GM06990 (cell line): ENCODE results near the gene SIX2.

Experiments
- DNase-seq: peaks from one replicate; pipeline ENCODE4 v3.0.0-alpha.2; 2011; ENCODE audit not compliant: insufficient read length; ENCODE audit errors: extremely low read depth
- H3K27me3 ChIP-seq: replicated peaks from 2 replicates; pipeline ENCODE4 v1.6.0; 2011; ENCODE audit warnings: low read length; ENCODE audit not compliant: control insufficient read depth, insufficient read depth
- H3K36me3 ChIP-seq: 2 replicates; pipeline ENCODE4 v1.5.1; 2011; ENCODE audit warnings: low read length; ENCODE audit not compliant: control insufficient read depth, insufficient read depth
- H3K4me3 ChIP-seq: replicated peaks from 2 replicates; pipeline ENCODE4 v1.5.1; 2011; ENCODE audit warnings: low read depth, mild to moderate bottlenecking, control low read depth, low read length
- TF ChIP-seq, protein P1 (sequence below): IDR thresholded peaks from 2 replicates; pipeline ENCODE4 v1.5.1; 2011; ENCODE audit warnings: low read length, control low read depth, mild to moderate bottlenecking, inconsistent platforms; ENCODE audit not compliant: insufficient read depth, poor library complexity, severe bottlenecking

SIX2 gene

DNA sequence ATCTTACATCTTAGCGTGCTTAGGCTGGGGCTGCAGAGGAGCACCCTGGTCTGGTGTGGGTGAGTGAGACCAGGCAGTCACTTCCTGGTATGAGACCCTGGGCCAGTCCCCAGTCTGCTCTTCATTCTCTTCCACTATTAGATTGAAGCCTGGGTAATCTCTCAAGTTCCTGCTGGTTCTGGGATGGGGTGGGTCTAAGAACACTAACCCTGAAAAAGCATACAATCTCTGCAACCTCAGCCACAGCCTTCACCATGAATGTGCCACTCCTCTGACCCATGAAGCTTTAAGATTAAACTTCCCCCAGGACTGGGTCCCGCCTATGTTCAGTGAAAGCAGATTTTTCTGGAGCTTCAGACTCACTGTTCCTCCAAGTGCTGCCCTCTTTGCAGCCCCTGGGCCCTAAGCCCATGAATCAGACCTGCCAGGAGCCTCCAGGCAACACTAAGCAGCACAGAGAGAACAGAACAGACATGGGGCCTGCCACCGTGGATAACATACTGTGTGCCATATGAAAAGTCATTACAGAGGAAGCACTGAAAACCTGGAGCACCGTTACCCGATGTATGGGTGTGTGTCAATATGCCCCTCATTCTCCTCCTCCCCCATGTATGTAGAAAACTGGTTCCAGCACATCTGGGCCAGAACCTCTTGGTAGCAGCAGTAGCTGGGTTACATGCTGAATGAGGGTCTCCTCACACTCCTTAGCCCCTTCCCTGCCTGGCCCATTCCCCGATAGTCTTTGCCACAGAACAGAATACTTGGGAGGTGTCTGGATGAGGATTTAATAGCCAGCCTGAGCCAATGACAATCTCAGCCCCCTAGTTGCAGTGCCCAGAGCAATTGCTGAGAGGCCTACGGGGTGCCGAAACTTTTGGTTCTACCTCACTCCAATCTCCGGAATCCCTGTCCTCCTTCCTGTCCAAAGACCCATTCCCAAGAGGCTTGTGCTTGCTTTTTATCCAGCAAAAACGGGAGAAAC, 2.7 kb upstream of the SIX2 start:
- no peaks in the 10 kb centered on the region for H3K36me3 ChIP-seq
- TF ChIP-seq, protein P1, sequence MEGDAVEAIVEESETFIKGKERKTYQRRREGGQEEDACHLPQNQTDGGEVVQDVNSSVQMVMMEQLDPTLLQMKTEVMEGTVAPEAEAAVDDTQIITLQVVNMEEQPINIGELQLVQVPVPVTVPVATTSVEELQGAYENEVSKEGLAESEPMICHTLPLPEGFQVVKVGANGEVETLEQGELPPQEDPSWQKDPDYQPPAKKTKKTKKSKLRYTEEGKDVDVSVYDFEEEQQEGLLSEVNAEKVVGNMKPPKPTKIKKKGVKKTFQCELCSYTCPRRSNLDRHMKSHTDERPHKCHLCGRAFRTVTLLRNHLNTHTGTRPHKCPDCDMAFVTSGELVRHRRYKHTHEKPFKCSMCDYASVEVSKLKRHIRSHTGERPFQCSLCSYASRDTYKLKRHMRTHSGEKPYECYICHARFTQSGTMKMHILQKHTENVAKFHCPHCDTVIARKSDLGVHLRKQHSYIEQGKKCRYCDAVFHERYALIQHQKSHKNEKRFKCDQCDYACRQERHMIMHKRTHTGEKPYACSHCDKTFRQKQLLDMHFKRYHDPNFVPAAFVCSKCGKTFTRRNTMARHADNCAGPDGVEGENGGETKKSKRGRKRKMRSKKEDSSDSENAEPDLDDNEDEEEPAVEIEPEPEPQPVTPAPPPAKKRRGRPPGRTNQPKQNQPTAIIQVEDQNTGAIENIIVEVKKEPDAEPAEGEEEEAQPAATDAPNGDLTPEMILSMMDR: no peak
- H3K4me3 ChIP-seq: no peak overlapping the region
- H3K27me3 ChIP-seq: peaks cover 8% of the 10 kb centered on the region
- no peak for DNase-seq

DNA sequence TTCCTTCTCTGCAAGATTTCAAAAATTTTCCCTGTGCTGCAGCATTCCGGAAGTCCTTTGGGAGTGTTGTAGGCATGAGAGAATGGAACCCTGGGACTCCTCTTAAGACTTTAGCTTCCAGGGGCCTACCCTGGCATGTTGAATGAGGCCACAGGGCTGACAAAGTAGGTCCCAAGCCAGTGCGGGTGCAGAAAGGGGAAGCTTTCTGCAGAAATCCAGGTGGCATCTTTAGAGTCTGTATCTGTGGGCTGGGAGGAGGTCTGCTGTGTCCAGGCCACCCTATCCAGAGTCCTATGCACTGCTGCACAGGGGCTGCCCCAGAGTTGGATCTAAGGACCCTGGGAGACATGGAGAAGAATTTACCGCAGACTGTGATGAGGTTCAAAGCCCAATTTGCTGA, 1.9 kb upstream of the SIX2 start:
- Histone ChIP-seq H3K36me3 (no peaks in the 10 kb centered on the region), H3K4me3 (no peak overlapping the region), H3K27me3 (peaks cover 8% of the 10 kb centered on the region)
- TF ChIP-seq, protein P1: no peak
- DNase-seq: no peak

DNA sequence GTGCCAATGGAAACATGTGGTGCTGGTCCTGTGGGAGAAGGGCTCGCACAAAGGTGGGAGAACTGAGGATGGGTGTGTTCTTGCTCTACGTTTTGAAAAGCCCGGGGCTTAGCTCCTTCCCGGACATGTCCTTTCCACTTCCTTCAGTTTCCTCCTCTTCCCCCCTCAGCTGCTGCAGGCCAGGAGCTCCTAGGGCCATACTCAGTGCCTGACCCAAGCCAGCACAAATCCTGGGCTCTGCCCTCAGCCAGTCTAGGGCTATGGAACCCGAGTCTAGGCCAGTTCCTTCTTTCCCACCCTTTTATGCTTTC, 1.4 kb upstream of the SIX2 start:
- TF ChIP-seq, protein P1: no peak
- Histone ChIP-seq H3K27me3 (peaks cover 8% of the 10 kb centered on the region), H3K4me3 (no peak overlapping the region), H3K36me3 (no peaks in the 10 kb centered on the region)
- no peak for DNase-seq

DNA sequence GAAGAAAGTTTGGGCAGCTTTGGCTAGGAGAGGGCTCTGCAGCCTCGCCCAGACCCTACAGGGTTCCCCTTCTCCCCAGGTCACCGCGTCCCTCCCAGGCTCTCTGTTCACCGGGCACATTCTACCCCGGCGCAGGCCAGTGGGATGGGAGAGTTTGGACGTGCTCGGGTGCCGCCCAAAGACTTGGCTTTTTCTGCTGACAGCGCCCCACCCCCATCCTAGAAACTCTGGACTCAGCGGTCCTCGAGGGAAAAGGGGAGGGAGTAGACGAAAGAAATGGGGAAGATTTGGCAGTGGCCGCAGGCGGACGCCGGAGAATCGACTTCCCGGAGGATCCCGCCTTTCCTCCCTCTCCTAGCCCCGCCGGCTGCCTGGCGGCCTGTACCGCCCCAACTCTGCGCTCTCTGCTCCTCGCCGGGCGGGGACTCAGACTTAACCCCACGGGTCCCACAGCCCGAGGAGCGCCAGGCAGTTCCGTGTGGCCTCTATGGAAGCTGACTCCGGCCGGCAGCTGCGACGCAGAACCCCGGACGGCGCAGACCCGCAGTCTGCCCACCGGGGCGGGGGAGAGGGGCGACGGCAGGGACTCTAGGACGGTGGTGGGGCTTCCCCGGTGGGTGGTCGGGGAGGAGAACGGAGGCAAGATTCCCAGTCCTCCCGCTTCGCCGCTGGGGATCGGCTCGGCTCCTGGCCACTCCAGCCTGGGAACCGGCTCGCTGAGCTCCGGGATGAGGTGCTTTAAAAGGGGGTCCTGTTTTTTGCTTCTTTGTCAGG, 863 bp upstream of the SIX2 start:
- no peak for DNase-seq
- Histone ChIP-seq H3K27me3 (peaks cover 8% of the 10 kb centered on the region), H3K36me3 (no peaks in the 10 kb centered on the region), H3K4me3 (no peak overlapping the region)
- TF ChIP-seq, protein P1: no peak

DNA sequence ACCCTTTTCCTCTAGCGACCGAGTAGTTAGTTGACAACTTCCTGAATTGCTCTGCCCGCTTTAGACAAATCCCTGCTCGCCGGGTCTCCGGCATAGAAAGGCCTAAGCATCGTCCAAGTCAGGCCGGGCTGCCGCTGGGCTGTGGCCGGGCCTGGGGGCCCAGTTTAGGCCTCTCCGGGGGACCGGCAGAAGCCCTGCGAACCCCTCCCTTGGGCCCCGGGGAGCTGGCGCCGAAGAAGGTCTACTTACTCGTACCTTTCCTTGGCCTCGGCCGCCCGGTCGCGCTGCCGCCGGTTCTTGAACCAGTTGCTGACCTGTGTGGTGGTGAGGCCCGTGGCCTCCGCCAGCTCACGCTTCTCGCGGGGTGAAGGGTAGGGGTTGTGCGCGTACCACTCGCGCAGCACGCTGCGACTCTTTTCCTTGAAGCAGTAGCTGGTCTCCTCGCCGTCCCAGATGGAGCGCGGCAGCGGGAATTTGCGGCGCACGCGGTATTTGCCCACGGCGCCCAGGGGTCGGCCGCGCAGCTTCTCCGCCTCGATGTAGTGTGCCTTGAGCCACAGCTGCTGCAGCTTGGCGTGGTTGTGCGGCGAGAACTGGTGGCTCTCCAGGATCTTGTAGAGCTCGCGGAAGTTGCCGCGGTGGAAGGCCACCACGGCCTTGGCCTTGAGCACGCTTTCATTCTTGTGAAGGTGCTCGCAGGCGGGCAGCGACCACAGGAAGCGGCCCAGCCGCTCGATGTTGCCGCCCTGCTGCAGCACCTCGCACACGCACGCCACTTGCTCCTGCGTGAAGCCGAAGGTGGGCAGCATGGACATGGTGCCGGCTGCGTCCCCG, 739 bp downstream of the SIX2 start:
- H3K27me3 ChIP-seq: peaks cover 13% of the 10 kb centered on the region

More for the DNA sequence above, 739 bp downstream of the SIX2 start:
- no peak for DNase-seq
- TF ChIP-seq, protein P1: no peak
- no peak overlapping the region for H3K4me3 ChIP-seq
- H3K36me3 ChIP-seq: no peaks in the 10 kb centered on the region
